A172 (cell line): ENCODE data around the gene PPL. TPM values are rescaled to one million over a fixed set of nuclear protein-coding genes. Genes with fewer than 3 reads are reported as not detected.
"Not testable (repeated sequence)": the region's sequence is repeated elsewhere in the genome, so short reads cannot be mapped to it uniquely, and the experiment has no call there.

ENCODE experiments used
- DNase-seq: peaks from one replicate; pipeline ENCODE4 v3.0.0-alpha.2; 2015; ENCODE audit warnings: low spot score
- total RNA-seq: library from RNA; depleted of rRNA; stranded (reverse); fragments of >200 nt; shearing (Covaris generic); gene quantifications from 2 replicates; pipeline ENCODE4 v1.2.3, GENCODE V29; 2014

Gene PPL
- total RNA-seq, 1 experiment from 2014 or later = 0.81 TPM

GRCh38 chr16:4935241-4935855 lies 1.6 kb downstream of the PPL start:
- DNase-seq = peak; percentile 46

GRCh38 chr16:4934591-4934990 lies 2.4 kb downstream of the PPL start:
- DNase-seq = no peak

DNA sequence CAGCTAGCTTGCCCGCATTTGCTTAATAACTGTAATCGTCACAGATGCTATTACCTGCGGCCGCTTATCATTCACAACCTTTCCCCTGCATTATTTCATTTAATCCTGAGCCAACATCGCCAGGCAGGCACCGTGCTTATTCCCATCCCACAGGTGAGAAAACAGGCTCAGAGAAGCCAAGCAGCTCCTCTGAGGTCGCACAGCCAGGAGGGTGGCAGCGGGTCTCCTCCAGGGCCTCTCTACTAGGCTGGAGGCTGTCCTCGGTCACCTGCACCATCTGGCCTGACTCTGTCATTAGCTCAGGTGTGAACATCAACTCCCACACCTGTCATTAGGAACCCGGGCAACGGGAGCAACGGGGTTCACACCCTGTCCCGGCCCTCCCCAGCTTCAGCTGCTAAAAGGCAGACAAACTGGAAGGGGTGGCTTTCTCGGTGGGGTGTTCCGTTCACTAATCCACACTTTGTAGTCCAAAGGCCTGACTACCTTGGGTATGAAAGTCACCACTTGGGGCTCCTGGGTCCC lies 3.0 kb downstream of the PPL start:
- no peak for DNase-seq

GRCh38 chr16:4933433-4933832 lies 3.5 kb downstream of the PPL start:
- no peak for DNase-seq

GRCh38 chr16:4931381-4931780 lies 5.6 kb downstream of the PPL start:
- no peak for DNase-seq

DNA sequence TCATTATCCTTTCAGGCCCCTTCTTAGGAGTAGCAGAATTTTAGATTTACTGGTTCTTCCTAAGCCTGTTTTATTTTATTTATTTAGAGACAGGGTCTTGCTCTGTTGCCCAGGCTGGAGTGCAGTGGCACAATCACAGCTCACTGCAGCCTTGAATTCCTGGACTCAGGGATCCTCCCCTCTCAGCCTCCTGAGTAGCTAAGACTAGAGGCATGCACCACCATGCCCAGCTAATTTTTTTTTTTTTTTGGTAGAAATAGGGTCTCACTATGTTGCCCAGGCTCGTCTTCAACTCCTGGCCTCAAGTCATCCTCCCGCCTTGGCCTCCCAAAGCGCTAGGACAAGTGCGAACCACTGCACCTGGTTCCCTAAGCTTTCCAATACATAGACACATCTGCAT lies 7.3 kb downstream of the PPL start:
- DNase-seq = not testable (repeated sequence)

DNA sequence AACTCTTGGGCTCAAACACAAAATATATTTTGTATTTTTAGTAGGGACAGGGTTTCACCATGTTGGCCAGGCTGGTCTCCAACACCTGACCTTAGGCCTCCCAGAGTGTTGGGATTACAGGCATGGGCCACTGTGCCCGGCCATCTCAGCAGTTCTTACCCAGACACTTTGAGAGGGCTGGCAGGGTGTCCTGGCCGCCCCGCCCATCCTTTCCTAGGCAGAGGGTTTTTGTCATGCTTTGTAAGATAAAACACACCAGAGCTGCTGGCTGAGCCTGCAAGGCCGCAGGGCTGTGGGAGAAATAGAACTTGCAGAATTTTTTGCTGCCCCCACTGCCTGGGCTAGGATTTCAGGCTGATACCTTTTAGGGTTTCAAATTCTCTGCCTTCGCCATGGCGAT lies 8.7 kb downstream of the PPL start:
- DNase-seq = no peak

DNA sequence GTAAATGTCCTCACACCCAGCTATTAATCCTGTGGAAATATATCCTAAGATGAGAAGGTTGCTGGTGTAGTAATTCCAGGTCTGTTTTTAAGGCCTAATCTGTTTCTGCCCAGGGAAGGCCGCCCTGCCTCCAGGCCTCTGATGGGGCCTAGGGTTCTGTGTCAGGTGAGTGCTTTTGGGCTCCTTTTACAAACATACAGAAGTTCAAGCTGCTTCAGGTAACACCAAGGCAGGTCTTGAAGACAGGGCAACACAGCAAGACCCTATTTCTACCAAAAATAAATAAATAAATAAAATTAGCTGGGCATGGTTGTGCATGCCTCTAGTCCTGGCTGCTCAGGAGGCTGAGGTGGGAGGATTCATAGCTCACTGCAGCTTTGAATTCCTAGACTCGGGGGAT lies 9.3 kb downstream of the PPL start:
- no peak for DNase-seq

- DNase-seq = no peak
These were observed 10.0 kb downstream of the PPL start for GRCh38 chr16:4926928-4927327.

GRCh38 chr16:4925791-4926190 lies 11.2 kb downstream of the PPL start:
- DNase-seq = no peak

GRCh38 chr16:4925293-4925607 lies 11.7 kb downstream of the PPL start:
- DNase-seq = no peak

GRCh38 chr16:4924593-4925292 lies 12.2 kb downstream of the PPL start:
- no peak for DNase-seq

- no peak for DNase-seq
These were observed 13.1 kb downstream of the PPL start for GRCh38 chr16:4923853-4924252.

DNA sequence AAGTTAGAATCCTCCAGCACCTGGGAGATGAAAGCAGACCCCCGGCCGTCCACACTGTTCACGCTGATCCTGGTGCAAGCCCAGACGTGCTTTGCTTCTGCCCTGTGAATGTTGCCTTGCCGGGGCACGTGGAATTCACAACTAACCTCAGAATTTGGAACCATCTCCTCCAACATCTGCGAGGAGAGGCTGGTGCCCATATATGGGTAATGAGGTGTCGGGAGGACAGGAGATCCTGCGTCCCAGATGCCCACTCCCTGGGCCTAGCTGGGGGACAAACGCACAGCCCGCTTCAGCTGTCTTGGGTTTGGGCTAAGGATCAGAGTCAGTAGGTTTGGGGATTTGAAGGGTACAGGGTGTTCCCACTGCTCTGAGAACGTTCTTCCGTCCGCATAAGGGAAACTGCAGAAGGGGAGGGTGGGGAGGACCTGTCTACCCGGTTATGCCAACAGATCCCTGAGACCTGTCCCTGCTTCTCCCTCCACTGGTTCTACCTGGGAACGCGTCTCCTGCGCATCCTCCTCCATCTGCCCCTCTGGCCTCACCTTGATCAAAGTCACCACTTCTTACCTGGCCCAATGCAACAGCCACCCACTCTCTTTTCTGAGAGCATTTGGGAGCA lies 14.1 kb downstream of the PPL start:
- DNase-seq = no peak

GRCh38 chr16:4920826-4921225 lies 16.1 kb downstream of the PPL start:
- no peak for DNase-seq

DNA sequence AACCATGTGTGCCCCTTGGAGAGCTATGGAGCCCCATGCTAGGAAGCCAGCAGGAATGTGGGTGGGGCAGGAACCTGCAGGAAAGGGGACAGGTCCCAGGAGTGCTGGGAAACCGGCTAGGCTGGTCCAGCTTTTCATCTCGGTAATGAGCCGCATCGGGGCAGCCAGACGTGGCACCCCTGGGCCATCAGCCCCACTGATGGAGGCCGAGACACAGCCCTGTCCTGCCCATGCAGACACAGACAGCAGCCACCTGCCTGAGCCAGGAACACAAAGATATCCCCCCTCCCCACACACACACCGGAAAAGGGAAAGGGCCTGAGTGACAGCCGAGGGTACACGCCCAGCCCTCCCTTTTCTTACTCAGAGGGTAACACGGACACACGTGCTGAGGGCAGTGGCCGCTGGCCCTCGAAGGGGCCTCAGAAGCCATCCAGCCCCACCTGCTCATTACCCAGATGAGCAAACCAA lies 18.1 kb downstream of the PPL start:
- no peak for DNase-seq

GRCh38 chr16:4917117-4917516 lies 19.8 kb downstream of the PPL start:
- DNase-seq = peak; percentile 19

DNA sequence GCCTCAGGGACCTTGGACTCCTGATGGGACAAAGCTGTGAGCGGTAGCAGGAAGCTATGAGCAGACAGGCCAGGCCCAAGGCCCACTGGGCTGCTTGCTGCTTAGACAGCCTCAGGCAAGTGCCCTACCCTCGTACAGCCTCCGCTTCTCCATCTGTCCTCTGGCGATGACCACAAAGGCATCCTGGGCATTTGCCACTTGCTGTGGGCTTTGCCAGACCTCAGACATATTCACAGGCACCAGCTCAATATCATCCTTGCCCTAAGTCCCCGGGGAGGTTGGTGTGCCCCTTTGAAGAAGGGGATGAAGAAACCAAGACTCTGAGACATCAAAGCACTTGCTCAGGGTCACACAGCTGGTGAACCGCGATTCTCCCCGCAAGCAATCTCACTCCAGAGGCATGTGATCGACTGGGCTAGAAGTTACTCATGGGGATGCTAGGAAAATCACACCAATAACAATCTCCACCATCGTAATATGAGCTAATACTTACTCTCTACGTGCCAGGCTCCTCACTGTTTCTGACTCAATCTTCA lies 21.7 kb downstream of the PPL start:
- peak; percentile 97 for DNase-seq

GRCh38 chr16:4914528-4915225 lies 22.3 kb downstream of the PPL start:
- peak; percentile 15 for DNase-seq

GRCh38 chr16:4913774-4914525 lies 23.0 kb downstream of the PPL start:
- no peak for DNase-seq

DNA sequence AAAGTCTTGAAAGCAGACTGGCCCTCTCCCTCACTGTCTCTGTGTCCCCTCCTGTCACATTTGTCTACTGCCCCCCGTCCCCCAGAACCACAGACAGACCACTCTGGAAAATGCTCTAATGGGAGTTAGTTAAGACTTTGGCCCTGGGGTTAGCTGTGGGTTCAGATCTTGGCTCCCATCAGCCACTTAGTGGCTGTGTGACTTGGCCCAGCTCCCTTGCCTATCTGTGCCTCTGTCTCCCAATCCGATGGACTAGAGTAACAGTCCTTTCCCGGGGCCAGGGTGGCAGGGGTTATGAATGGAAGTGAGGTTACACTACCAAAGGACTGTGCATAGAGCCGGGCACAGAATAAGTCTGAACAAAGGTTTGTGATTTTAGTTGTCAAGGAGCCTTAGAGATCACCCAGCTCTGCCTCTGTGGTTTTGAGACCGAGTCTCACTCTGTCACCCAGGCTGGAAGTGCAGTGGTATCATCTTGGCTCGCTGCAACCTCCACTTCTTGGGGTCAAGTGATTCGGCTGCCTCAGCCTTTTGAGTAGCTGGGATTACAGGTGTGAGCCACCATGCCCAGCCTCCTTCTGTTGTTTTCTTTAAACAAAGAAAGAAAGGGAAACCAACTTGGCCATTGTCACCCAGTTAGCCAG lies 23.7 kb downstream of the PPL start:
- DNase-seq = peak; percentile 16
